ENCODE results near the gene LRIG3. TPM values are rescaled to one million over a fixed set of nuclear protein-coding genes. Genes with fewer than 3 reads are reported as not detected.

Gene LRIG3
- total and polyA plus RNA-seq, 4 experiments from 2014 or later: not detected

DNA sequence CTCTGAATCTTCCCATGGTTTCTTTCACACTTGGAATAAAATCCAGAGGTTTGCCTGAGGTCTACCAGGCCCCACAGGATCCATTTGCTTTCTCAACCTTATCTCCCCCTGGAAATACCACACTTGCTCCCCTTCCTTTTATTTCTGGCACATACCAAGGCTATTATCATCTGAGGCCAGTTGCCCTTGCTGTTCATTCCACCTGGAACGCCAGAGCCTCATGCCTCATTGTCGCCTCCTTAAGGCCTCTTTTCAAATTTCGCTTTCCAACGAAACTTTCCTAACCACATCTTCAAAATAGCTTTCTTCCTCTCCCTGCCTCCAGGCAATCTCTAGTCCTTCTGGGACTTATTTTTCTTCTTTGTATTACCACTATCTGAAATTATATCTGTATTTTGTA is 11.2 kb upstream of the LRIG3 start:
- Histone ChIP-seq H3K36me3 (ENCODE audit: insufficient read depth, low read length) (no peaks in the 10 kb centered on the region), H3K4me3 (ENCODE audit: low read length in 2 of 2) (no peak overlapping the region), H3K27me3 (ENCODE audit: insufficient read depth, low read length) (no peaks in the 10 kb centered on the region), H3K27ac (ENCODE audit: low read depth, low read length) (no peak overlapping the region), H3K4me1 (ENCODE audit: insufficient read depth, low read length) (no peaks in the 10 kb centered on the region), H3K9me3 (ENCODE audit: control insufficient read depth in 1 of 2, low read length in 2 of 2) (no peaks in the 10 kb centered on the region)
- intact Hi-C loops (cut with micrococcal nuclease): no loop called here
- Mint-ChIP-seq H3K27ac (no peak overlapping the region), H3K27me3 (peaks cover 0 to 2% of the 10 kb centered on the region in 2 donors), H3K36me3 (no peaks in the 10 kb centered on the region), H3K4me3 (no peak overlapping the region), H3K9me3 (peaks cover 0 to 8% (median under 1%) of the 10 kb centered on the region in 8 donors), H3K4me1 (no peaks in the 10 kb centered on the region)
- DNase-seq: no peak
- ChIA-PET CTCF (ENCODE audit: partially characterized antibody) (interaction anchor here (1.6 kb wide), 1 partner anchor 33 kb away, joined by 3 read pairs; no protein-coding TSS in a partner anchor), POLR2A (ENCODE audit: partially characterized antibody) (no interaction called here)

DNA sequence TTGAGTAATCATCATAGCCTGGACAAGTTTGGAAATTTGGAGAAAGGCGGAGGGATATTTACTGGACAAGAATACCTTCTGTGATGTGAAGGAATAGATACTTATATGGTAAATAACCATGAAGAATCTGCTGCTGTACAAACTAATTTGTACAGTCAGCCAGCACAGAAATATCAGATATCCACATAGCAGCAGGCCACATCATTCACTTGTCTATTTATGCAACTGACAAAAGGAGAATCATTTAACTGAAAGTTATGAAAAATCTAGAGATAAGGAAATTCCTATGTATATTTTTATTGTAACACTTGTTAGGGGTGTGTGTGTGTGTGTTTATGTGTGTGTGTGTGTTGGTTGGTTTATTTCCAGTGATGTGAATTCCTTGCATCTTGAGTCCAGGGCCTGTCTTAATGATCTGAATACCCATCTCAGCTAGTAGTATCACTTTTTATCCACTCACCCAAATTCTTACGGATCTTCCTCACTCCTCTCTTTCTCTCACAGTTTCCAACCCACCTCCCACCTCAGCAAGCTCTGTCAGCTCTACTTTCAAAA is 10.5 kb upstream of the LRIG3 start:
- H3K9me3 Mint-ChIP-seq: peaks cover 0 to 8% (median under 1%) of the 10 kb centered on the region in 8 donors
- H3K4me3 Mint-ChIP-seq: no peak overlapping the region
- H3K27me3 ChIP-seq (ENCODE audit: insufficient read depth, low read length): no peaks in the 10 kb centered on the region
- no peaks in the 10 kb centered on the region for H3K36me3 Mint-ChIP-seq
- no peak overlapping the region for H3K4me3 ChIP-seq (ENCODE audit: low read length in 2 of 2)
- ChIA-PET POLR2A (ENCODE audit: partially characterized antibody) (no interaction called here), CTCF (ENCODE audit: partially characterized antibody) (interaction anchor here (1.6 kb wide), 1 partner anchor 33 kb away, joined by 3 read pairs; no protein-coding TSS in a partner anchor)
- DNase-seq: no peak
- no peaks in the 10 kb centered on the region for H3K4me1 Mint-ChIP-seq
- no peaks in the 10 kb centered on the region for H3K4me1 ChIP-seq (ENCODE audit: insufficient read depth, low read length)
- H3K27ac Mint-ChIP-seq: no peak overlapping the region
- no peaks in the 10 kb centered on the region for H3K9me3 ChIP-seq (ENCODE audit: control insufficient read depth in 1 of 2, low read length in 2 of 2)
- peaks cover 0 to 2% of the 10 kb centered on the region in 2 donors for H3K27me3 Mint-ChIP-seq
- no peaks in the 10 kb centered on the region for H3K36me3 ChIP-seq (ENCODE audit: insufficient read depth, low read length)
- intact Hi-C loops (cut with micrococcal nuclease): no loop called here
- no peak overlapping the region for H3K27ac ChIP-seq (ENCODE audit: low read depth, low read length)

DNA sequence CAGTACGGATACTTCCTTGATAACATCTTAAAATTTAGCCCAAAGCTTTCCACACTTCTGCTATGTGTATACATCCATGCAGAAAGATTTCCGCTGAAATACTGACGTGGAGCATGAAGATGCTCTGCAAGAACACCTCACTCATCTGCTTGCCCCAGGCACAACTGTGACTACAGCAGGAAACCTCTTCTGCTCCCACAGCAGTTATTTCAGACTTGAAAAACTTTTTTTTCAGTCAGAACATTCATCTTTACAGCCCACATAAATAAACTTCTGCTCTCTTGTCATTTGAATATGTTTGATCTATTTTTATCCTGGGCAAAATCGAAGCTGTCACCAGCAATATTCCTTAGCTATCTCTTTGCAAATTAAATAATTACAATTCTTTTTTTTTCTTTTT is 6.8 kb upstream of the LRIG3 start:
- Mint-ChIP-seq H3K36me3 (no peaks in the 10 kb centered on the region), H3K27me3 (peaks cover 3 to 9% of the 10 kb centered on the region in 2 donors), H3K27ac (no peak overlapping the region), H3K4me1 (no peaks in the 10 kb centered on the region), H3K4me3 (no peak overlapping the region), H3K9me3 (peaks cover 0 to 4% (median under 1%) of the 10 kb centered on the region in 8 donors)
- Histone ChIP-seq H3K4me1 (ENCODE audit: insufficient read depth, low read length) (no peaks in the 10 kb centered on the region), H3K27me3 (ENCODE audit: insufficient read depth, low read length) (no peaks in the 10 kb centered on the region), H3K4me3 (ENCODE audit: low read length in 2 of 2) (no peak overlapping the region), H3K9me3 (ENCODE audit: control insufficient read depth in 1 of 2, low read length in 2 of 2) (no peaks in the 10 kb centered on the region), H3K27ac (ENCODE audit: low read depth, low read length) (no peak overlapping the region), H3K36me3 (ENCODE audit: insufficient read depth, low read length) (no peaks in the 10 kb centered on the region)
- CTCF ChIA-PET (ENCODE audit: partially characterized antibody): no interaction called here
- no peak for DNase-seq
- intact Hi-C loops (cut with micrococcal nuclease): no loop called here
- POLR2A ChIA-PET (ENCODE audit: partially characterized antibody): no interaction called here

GRCh38 chr12:58926586-58926985 is 6.3 kb upstream of the LRIG3 start:
- H3K4me3 Mint-ChIP-seq: no peak overlapping the region
- no peaks in the 10 kb centered on the region for H3K9me3 ChIP-seq (ENCODE audit: control insufficient read depth in 1 of 2, low read length in 2 of 2)
- no peak for DNase-seq
- no peak overlapping the region for H3K27ac ChIP-seq (ENCODE audit: low read depth, low read length)
- no peak overlapping the region for H3K4me3 ChIP-seq (ENCODE audit: low read length in 2 of 2)
- H3K36me3 ChIP-seq (ENCODE audit: insufficient read depth, low read length): no peaks in the 10 kb centered on the region
- H3K27me3 Mint-ChIP-seq: peaks cover 3 to 9% of the 10 kb centered on the region in 2 donors
- intact Hi-C loops (cut with micrococcal nuclease): no loop called here
- peaks cover 0 to 4% (median under 1%) of the 10 kb centered on the region in 8 donors for H3K9me3 Mint-ChIP-seq
- H3K27ac Mint-ChIP-seq: no peak overlapping the region
- H3K36me3 Mint-ChIP-seq: no peaks in the 10 kb centered on the region
- CTCF ChIA-PET (ENCODE audit: partially characterized antibody): no interaction called here
- no peaks in the 10 kb centered on the region for H3K27me3 ChIP-seq (ENCODE audit: insufficient read depth, low read length)
- no peaks in the 10 kb centered on the region for H3K4me1 Mint-ChIP-seq
- H3K4me1 ChIP-seq (ENCODE audit: insufficient read depth, low read length): no peaks in the 10 kb centered on the region
- POLR2A ChIA-PET (ENCODE audit: partially characterized antibody): no interaction called here

DNA sequence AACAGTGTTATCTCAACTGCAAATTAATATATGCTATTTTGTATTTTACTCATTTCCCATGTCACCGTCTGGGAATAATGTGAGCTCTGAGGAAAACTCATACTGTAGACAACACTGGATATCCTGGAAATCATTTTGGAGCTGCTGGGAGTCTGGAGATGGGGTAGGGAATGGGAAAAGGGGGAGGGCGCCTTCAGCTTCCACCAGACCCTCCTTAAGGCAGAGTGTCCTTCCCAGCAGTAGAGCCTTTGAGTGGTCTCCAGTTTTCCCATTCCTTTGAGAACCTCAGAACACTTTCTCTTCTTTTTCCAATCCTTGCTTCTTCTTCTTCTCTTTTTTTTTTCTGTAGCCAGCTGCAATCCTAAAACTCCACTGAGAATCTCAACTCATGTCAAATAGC is 5.4 kb upstream of the LRIG3 start:
- Histone ChIP-seq H3K9me3 (ENCODE audit: control insufficient read depth in 1 of 2, low read length in 2 of 2) (no peaks in the 10 kb centered on the region), H3K27ac (ENCODE audit: low read depth, low read length) (no peak overlapping the region), H3K4me3 (ENCODE audit: low read length in 2 of 2) (no peak overlapping the region), H3K36me3 (ENCODE audit: insufficient read depth, low read length) (no peaks in the 10 kb centered on the region), H3K4me1 (ENCODE audit: insufficient read depth, low read length) (no peaks in the 10 kb centered on the region), H3K27me3 (ENCODE audit: insufficient read depth, low read length) (no peaks in the 10 kb centered on the region)
- no peaks in the 10 kb centered on the region for H3K36me3 Mint-ChIP-seq
- H3K27me3 Mint-ChIP-seq: peaks cover 7 to 12% of the 10 kb centered on the region in 2 donors
- no peak for DNase-seq
- intact Hi-C loops (cut with micrococcal nuclease): no loop called here
- H3K27ac Mint-ChIP-seq: no peak overlapping the region
- peaks cover 0 to 4% (median 0%) of the 10 kb centered on the region in 8 donors for H3K9me3 Mint-ChIP-seq
- ChIA-PET POLR2A (ENCODE audit: partially characterized antibody) (no interaction called here), CTCF (ENCODE audit: partially characterized antibody) (no interaction called here)
- no peaks in the 10 kb centered on the region for H3K4me1 Mint-ChIP-seq
- no peak overlapping the region for H3K4me3 Mint-ChIP-seq

DNA sequence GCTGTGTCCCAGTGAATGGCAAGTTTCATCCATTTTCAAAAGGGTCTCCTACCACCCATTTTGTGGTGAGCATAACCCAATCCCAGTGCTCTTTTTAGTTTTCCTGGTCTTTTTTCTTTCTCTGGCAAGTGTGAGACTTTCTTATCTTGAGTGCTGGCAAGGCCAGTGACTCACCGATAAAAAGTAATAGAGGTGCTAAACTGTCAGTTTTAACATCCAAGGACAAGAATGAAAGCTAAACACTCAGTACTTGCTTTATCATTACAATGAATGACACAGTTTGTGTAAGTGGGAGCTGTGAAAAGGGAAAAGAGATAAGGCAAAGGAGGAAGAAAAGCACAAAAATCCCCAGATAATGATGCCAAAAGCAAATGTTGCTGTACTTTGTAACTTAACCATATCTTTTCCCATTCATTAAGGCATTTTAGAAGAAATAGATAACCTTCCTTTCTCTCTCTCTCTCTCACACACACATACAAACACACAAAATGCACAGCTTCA is 4.9 kb upstream of the LRIG3 start:
- no peak for DNase-seq
- H3K27me3 ChIP-seq (ENCODE audit: insufficient read depth, low read length): no peaks in the 10 kb centered on the region
- no peaks in the 10 kb centered on the region for H3K4me1 ChIP-seq (ENCODE audit: insufficient read depth, low read length)
- no peak overlapping the region for H3K4me3 Mint-ChIP-seq
- ChIA-PET POLR2A (ENCODE audit: partially characterized antibody) (no interaction called here), CTCF (ENCODE audit: partially characterized antibody) (no interaction called here)
- H3K27ac ChIP-seq (ENCODE audit: low read depth, low read length): no peak overlapping the region
- H3K27me3 Mint-ChIP-seq: peaks cover 7 to 16% of the 10 kb centered on the region in 2 donors
- H3K9me3 ChIP-seq (ENCODE audit: control insufficient read depth in 1 of 2, low read length in 2 of 2): no peaks in the 10 kb centered on the region
- intact Hi-C loops (cut with micrococcal nuclease): no loop called here
- no peaks in the 10 kb centered on the region for H3K36me3 Mint-ChIP-seq
- no peak overlapping the region for H3K4me3 ChIP-seq (ENCODE audit: low read length in 2 of 2)
- peaks cover 0 to 4% (median 0%) of the 10 kb centered on the region in 8 donors for H3K9me3 Mint-ChIP-seq
- H3K36me3 ChIP-seq (ENCODE audit: insufficient read depth, low read length): no peaks in the 10 kb centered on the region
- H3K27ac Mint-ChIP-seq: no peak overlapping the region
- H3K4me1 Mint-ChIP-seq: peaks cover 0 to 6% (median under 1%) of the 10 kb centered on the region in 4 donors

GRCh38 chr12:58924652-58925051 is 4.3 kb upstream of the LRIG3 start:
- Histone ChIP-seq H3K4me1 (ENCODE audit: insufficient read depth, low read length) (no peaks in the 10 kb centered on the region), H3K4me3 (ENCODE audit: low read length in 2 of 2) (no peak overlapping the region), H3K36me3 (ENCODE audit: insufficient read depth, low read length) (no peaks in the 10 kb centered on the region), H3K27ac (ENCODE audit: low read depth, low read length) (no peak overlapping the region), H3K27me3 (ENCODE audit: insufficient read depth, low read length) (no peaks in the 10 kb centered on the region), H3K9me3 (ENCODE audit: control insufficient read depth in 1 of 2, low read length in 2 of 2) (no peaks in the 10 kb centered on the region)
- Mint-ChIP-seq H3K4me1 (peaks cover 0 to 6% (median under 1%) of the 10 kb centered on the region in 4 donors), H3K36me3 (no peaks in the 10 kb centered on the region), H3K9me3 (peaks cover 0 to 4% (median 0%) of the 10 kb centered on the region in 8 donors), H3K4me3 (no peak overlapping the region), H3K27me3 (peaks cover 7 to 16% of the 10 kb centered on the region in 2 donors), H3K27ac (no peak overlapping the region)
- intact Hi-C loops (cut with micrococcal nuclease): no loop called here
- CTCF ChIA-PET (ENCODE audit: partially characterized antibody): no interaction called here
- no peak for DNase-seq
- POLR2A ChIA-PET (ENCODE audit: partially characterized antibody): no interaction called here

Data from CD4-positive, alpha-beta memory T cell (primary cell).